MM.1S (cell line): ENCODE measurements around the gene CLMP.

Experiments used
- EZH2 ChIP-seq: fragments of 300-600 bp; sonication (generic); optimal IDR thresholded peaks from 2 replicates; pipeline ENCODE3; 2017; ENCODE audit warnings: low read depth, mild to moderate bottlenecking, antibody characterized with exemption, low read length, mixed read lengths
- EZH2phosphoT487 ChIP-seq: fragments of 300-600 bp; sonication (generic); IDR thresholded peaks from 2 replicates; pipeline ENCODE4 v1.6.1; 2018; ENCODE audit warnings: antibody characterized with exemption, low read length
- TF ChIP-seq, protein P1 (sequence below): fragments of 300-600 bp; sonication (generic); IDR thresholded peaks from 2 replicates; pipeline ENCODE4 v1.5.1; 2016; ENCODE audit warnings: antibody characterized with exemption, low read length, mixed read lengths

DNA sequence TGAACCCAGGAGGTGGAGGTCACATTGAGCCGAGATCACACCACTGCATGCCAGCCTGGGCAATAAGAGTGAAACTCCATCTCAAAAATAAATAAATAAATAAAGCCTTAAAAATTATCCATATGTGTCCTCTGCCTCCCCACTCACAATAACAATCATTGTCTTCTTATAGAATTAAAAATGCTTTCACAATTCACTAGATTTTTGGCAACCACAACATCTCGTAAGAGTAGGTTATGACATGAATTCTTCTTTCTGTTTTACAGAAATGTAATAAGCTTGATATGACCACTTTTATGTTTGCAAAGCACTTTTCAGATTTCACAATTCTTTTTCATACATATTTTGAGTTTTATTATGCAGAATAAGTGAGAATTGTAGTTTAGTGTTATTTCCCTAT, 78.6 kb downstream of the CLMP start:
- TF ChIP-seq, protein P1, sequence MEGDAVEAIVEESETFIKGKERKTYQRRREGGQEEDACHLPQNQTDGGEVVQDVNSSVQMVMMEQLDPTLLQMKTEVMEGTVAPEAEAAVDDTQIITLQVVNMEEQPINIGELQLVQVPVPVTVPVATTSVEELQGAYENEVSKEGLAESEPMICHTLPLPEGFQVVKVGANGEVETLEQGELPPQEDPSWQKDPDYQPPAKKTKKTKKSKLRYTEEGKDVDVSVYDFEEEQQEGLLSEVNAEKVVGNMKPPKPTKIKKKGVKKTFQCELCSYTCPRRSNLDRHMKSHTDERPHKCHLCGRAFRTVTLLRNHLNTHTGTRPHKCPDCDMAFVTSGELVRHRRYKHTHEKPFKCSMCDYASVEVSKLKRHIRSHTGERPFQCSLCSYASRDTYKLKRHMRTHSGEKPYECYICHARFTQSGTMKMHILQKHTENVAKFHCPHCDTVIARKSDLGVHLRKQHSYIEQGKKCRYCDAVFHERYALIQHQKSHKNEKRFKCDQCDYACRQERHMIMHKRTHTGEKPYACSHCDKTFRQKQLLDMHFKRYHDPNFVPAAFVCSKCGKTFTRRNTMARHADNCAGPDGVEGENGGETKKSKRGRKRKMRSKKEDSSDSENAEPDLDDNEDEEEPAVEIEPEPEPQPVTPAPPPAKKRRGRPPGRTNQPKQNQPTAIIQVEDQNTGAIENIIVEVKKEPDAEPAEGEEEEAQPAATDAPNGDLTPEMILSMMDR = no peak
- TF ChIP-seq EZH2phosphoT487 (no peak), EZH2 (no peak)
